ENCODE results near the gene RXRA.

RXRA gene

GRCh38 chr9:134419000-134419683 is 92.9 kb downstream of the RXRA start:
- DNase-seq (ENCODE audit: low read depth), result no peak

DNA sequence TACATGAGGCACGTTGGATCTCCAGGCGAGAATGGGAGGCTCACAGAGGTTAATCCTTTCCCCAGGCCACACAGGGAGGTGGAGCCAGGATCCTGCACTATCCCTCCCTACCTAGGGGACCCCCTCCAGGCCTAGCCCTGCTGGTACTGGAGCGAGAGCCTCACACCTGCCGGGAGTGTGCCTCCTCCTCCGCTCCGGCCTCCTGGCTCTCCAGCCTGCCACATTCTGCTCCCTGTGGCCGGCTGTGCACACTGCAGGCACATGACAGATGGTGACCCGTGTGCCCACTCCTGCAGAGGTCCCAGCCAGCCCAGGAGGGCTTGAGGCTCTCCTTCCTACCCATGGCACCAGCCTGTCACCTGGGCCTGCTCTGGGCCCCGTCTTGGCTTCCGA is 93.4 kb downstream of the RXRA start:
- DNase-seq (ENCODE audit: low read depth), result no peak

DNA sequence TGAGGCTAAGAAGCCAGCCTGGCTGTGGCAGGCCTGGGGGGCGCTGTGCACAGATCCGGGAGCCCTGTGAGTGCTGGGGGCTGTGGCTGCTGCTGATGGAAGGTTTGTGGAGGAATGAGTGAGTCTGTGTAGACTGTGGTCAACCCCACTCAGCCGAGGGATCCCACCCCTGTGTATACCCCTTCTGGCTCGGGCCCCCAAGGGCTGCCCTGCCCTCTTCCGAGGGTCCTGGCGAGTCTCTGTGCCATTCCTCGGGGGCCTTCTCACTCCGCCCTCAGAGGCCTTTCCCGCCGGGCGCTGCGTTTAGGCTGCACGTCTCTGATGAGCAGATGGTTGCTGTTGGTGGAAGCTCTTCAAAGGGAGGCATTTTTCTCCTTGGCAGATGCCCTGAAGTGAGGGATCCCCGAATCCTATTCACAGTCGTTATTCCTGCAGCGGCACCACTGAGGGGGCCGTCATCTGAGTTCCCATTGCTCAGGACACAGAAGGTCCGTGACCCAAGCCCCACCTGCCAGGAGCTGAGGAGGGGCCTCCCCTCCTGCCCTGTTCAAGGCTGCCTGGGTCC is 94.1 kb downstream of the RXRA start:
- no peak for DNase-seq (ENCODE audit: low read depth)

- DNase-seq (ENCODE audit: low read depth), result no peak
These were observed 94.7 kb downstream of the RXRA start for GRCh38 chr9:134420974-134421432.

DNA sequence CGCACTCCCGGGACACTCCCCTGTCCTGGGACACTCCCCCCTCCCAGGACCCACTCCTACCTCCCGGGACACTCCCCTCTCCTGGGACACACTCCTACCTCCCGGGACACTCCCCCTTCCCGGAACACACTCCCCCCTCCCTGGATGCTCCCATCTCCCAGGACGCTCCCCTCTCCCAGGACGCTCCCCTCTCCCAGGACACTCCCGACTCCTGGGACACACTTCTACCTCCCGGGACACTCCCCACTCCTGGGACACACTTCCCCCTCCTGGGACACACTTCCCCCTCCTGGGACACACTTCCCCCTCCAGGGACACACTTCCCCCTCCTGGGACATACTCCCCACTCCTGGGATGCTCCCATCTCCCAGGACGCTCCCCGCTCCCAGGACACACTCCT is 95.6 kb downstream of the RXRA start:
- no peak for DNase-seq (ENCODE audit: low read depth)

- no peak for DNase-seq (ENCODE audit: low read depth)
These were observed 96.2 kb downstream of the RXRA start for GRCh38 chr9:134422301-134423090.

DNA sequence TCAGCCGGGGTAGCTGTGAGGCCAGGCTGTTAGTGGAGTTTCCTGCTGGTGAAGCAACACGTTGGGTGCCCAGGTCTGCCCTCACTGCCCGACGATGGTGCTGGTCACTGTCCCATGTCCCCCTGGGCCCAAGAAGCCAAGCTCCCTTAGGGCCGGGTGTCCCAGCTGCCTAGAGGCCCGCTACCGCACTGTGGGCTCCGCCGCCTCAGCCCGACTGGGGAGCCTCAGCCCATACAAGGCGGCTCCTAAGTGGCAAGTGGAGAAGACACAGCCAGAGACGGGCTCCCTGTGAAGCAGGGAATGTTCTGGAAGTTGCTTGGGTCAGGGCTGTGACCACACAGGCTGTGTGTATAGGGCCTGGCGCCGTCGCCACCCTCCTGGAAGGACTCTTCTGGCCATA is 96.9 kb downstream of the RXRA start:
- DNase-seq (ENCODE audit: low read depth), result no peak

DNA sequence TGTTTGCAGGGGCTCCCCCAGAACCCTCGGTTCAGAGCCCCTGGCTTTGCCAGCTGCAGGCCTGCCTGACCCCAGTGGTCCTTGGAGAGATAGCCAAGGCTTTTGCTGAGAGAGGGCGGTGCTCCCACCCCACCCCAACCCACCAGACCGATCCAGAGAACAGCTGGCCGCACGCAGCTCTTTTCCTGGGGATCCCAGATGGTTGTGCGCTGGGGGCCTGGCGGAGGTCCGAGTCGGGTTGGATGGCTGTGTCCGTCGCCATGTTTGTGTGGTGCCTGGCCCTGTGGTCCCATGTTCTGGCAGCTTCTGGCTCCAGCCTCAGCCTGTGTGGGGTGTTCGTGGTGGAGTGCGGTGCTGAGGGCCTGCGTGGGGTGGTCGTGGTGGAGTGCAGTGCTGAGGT is 97.5 kb downstream of the RXRA start:
- DNase-seq (ENCODE audit: low read depth), result no peak

- no peak for DNase-seq (ENCODE audit: low read depth)
These were observed 98.6 kb downstream of the RXRA start for GRCh38 chr9:134424818-134425217.

DNA sequence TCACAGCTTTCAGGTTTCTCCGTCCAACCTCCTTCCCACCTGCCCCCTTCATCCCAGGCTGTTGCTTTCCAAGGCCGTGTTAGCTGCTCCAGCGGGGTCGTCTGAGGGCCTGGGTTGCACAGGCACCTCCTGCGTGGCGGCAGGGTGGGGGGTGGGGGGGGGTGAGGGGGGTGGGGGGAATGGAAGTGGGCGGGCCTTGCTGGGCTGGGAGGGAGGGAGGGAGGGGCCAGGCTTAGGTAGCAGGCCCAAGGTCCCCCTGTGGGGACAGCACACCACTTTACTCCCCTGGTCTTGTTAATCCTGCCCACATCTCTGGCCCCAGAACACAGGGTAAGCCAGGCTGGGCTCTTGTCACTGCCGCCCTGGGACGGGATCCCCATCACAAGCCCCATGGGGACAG is 99.1 kb downstream of the RXRA start:
- DNase-seq (ENCODE audit: low read depth), result no peak

DNA sequence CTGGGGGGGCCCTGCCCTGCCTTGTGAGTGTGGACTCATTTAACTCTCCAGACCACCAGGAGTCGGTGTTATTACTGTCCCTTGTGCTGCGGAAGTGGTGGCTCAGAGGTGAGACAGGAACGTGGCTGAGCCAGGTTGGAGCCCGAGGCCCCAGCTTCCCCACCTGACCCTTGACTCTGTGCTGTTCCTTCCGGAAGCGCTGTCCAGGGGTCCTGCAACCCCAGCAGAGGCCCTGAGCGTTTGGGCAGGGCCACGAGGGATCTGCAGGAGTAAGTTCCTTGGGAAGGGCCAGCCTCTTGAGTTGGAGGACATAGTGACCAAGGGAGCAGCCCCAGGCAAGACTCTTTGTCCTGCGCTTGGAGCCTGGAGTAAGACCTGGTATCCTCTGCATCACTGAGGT is 99.6 kb downstream of the RXRA start:
- DNase-seq (ENCODE audit: low read depth), result no peak

DNA sequence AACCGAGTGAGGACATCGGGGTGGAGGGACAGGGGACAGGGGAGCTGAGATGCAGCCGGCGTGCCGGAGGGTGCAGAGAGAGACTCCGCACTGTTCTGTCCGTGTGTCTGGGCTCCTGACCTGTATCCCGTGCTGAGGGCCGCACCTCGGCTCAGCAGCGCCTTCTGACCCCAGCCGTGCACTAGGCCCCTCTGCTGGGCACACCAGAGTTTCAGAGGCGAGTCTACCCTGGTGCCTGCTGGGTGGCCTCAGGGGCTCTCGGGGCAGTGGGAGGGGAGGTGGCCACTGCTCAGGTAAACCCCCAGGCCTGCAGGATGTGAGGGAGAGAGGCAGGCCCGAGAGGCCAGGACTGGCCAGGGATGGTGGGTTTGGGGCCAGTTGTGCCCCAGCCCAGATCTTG is 100.2 kb downstream of the RXRA start:
- DNase-seq (ENCODE audit: low read depth), result no peak

DNA sequence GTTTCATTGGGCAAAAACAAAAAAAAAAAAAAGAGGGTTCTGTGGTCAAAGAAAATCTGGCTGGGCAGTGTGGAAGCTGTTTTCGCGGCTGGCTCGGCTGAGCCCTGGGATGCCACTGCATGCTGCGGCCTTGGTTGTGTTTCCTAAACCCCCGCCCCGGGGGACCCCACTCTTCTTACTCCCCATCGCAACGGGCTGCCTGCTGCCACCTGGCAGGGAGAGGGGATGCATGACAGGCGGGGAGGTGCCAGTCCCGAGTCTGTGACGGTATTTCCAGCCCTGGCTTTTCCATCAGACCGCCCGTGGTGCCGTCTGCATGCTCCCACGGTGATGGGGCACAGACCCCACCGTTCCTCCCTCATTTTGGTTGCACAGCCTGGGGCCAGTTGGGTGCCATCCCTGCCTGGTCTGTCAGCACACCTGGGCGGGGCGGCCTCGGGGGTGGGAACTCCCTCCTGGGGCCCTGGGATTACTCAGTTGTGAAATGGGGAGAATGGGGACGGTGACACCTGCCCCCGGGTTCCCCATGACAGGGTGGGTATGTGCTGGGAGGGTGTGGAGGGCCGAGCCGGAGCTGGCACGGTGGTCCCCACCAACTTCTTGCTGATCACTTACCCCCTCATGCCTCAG is 101.0 kb downstream of the RXRA start:
- DNase-seq (ENCODE audit: low read depth), result no peak

DNA sequence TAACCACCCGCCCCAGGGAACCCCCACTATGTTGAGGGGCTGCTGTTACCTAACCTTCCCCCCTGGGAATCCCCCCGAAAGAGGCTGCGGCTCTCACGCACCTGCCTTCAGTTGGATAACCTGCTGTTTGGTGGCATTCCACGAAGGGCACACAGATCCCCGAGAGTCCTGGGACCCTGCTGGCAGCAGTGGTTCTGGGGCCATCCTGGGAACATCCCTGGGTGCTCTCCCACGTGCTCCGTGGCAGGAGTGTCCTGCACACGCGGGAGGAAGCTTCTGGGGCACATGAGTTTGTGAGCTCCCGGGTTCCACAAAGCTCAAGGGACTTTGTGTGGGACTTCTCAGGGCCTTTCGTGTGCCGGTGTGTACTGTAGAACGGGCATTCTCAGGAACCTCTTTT is 102.3 kb downstream of the RXRA start:
- no peak for DNase-seq (ENCODE audit: low read depth)

DNA sequence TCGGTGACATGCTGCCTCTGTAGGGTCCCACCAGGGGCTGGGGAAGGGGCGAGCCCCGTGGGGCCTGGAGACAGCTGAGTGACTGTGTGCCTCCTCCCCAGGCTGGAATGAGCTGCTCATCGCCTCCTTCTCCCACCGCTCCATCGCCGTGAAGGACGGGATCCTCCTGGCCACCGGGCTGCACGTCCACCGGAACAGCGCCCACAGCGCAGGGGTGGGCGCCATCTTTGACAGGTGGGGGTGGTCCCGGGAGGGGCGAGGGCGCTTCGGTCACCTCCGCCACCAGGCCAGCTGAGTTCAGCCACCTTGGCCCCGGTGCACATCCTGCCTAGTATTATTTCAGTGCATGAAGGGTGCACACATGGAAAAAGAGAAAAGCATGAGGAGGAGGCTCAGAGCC is 102.8 kb downstream of the RXRA start:
- no peak for DNase-seq (ENCODE audit: low read depth)

DNA sequence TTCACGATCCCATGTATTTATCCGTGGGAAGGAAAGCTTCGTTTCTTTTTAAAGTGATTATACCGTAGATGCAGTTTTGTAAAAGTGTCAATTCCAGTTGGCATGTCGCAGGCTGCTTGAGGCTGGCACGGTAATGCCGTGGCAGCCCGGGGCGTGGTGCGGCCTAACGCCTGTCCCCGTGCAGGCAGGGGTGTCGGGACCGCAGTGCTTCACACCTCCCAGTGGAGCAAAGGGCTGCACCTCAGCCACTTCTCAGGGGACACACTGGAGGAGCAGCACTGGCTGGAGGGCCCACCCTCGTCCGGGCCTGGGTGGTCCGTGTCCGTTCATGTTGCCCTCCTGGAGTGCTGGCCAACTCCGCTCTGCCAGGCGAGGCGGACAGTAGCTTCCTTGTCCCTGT is 103.2 kb downstream of the RXRA start:
- no peak for DNase-seq (ENCODE audit: low read depth)

GRCh38 chr9:134431095-134431494 is 104.8 kb downstream of the RXRA start:
- DNase-seq (ENCODE audit: low read depth), result no peak

DNA sequence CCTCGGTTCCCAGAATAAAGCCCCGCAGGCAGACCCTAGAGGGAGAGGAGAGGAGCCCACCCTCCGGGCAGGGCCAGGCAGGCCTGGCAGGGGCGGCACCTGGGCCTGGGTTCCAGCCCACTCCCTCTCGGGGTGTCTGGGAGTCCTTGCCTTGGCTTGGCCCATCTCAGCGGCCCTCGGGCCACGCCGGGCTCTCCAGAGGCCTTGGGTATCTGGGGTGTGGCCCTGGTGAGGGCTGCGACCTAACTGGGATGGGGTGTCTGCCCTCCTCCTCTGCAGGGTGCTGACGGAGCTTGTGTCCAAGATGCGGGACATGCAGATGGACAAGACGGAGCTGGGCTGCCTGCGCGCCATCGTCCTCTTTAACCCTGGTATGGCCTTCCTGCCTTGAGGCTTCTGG is 105.4 kb downstream of the RXRA start:
- no peak for DNase-seq (ENCODE audit: low read depth)

- DNase-seq (ENCODE audit: low read depth), result no peak
These were observed 106.2 kb downstream of the RXRA start for GRCh38 chr9:134432471-134432870.

DNA sequence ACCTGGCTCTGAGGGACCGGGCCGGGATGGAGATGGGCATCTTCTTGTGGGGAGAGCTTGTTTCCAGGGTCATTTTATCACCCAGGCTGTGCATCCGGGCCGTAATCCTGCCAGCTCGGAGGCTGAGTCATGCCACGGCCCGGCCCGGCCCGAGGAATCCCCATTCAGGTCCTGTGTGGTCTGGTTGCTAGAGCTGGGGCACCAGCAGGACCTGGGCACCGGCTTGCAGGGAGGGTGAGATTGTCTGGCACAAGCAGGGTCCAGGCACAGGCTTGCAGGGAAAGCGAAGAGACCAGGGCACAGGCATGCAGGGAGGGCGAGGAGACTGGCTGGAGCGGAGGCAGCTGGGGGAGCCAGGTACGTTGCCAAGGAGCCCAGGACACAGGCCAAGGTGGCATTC is 106.8 kb downstream of the RXRA start:
- DNase-seq (ENCODE audit: low read depth), result no peak

DNA sequence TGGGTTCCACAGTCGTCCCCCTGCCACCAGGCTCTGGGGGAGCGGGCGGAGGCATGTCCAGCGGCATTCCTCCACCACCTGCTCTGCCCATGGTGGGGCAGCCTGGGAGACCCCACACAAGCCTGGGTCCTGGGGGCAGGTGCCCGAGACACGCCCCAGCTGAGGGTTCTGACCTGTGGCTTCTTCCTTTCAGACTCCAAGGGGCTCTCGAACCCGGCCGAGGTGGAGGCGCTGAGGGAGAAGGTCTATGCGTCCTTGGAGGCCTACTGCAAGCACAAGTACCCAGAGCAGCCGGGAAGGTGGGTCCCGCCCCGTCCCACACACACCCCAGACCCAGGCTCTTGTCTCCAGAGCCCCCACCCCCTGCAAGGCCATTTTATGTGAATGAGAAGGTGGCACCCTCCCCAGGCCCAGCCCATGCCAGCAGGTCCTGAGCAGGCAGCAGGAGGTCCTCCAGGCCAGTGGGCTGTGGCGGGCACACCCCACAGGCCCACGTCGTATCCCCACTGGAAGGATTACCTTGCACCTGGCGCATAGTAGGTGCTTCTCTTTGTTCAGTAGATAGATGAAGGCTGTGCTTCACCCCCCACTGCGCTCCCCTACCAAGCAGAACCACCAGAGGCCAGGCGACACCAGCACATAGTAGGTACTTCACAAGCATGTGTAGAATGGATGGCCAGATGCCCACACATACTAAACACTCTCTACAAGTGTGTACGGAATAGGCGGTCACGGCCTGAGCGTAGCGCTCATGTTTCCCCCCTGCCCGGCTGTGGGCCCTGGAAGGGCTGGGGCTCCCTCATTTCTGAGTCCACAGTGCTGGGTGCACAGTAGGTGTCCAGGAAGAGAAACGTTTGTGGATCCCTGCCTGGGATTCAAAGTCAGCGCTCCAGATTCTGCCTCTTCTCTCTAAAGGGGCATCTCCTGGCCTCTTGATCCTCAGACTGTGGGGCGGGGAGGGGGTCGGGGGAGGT is 107.9 kb downstream of the RXRA start:
- DNase-seq (ENCODE audit: low read depth), result no peak
